Activated CD4-positive, alpha-beta T cell treated with anti-CD3 and anti-CD28 coated beads for 36 hours (primary cell): ENCODE data around the gene PRRC2C. TPM values are rescaled to one million over a fixed set of nuclear protein-coding genes. Genes with fewer than 3 reads are reported as not detected.
"Not testable (repeated sequence)": the region's sequence is repeated elsewhere in the genome, so short reads cannot be mapped to it uniquely, and the experiment has no call there.

Source experiments
- ATAC-seq: fragments of 200-7000 bp; cut with Tn5 transposase; one replicate; pipeline ENCODE4 v1.10.0; 2021; ENCODE audit warnings: mild to moderate bottlenecking, moderate library complexity
- CTCF ChIA-PET: fragments of 350-600 bp; sonication (Branson Sonifier 250); formaldehyde crosslinking; loops from one replicate; lab custom pipeline; 2021; ENCODE audit warnings: antibody characterized with exemption; lab: Charles Lee
- POLR2A ChIA-PET: fragments of 350-600 bp; sonication (Branson Sonifier 250); formaldehyde crosslinking; loops from one replicate; lab custom pipeline; 2021; ENCODE audit warnings: antibody characterized with exemption, inconsistent platforms; lab: Charles Lee
- DNase-seq: peaks from one replicate; pipeline ENCODE4 v3.0.0-alpha.2; 2020
- H3K27ac Mint-ChIP-seq: one replicate; pipeline ENCODE4 v1.8.0; 2021; ENCODE audit warnings: mixed read lengths
- H3K27me3 Mint-ChIP-seq: one replicate; pipeline ENCODE4 v1.8.0; 2021; ENCODE audit warnings: mixed read lengths
- H3K36me3 Mint-ChIP-seq: one replicate; pipeline ENCODE4 v1.8.0; 2021; ENCODE audit warnings: low read depth, mixed read lengths
- H3K4me1 Mint-ChIP-seq: one replicate; pipeline ENCODE4 v1.8.0; 2021; ENCODE audit warnings: mixed read lengths
- H3K4me3 Mint-ChIP-seq: one replicate; pipeline ENCODE4 v1.8.0; 2021; ENCODE audit warnings: mild to moderate bottlenecking, moderate library complexity, mixed read lengths
- H3K9me3 Mint-ChIP-seq: one replicate; pipeline ENCODE4 v1.8.0; 2021; ENCODE audit warnings: low read depth, mixed read lengths
- intact Hi-C, 2 experiments: fragments of 100-400 bp; cut with DNase I in 1 of 2; cut with micrococcal nuclease in 1 of 2; formaldehyde crosslinking; loops; one replicate each; pipeline versions ENCODE4 v1.14.2 to v1.15.1; 2022 to 2024; cut with DNase I, micrococcal nuclease
- total RNA-seq, 2 experiments: library from RNA; stranded (reverse); gene quantifications; one replicate each; pipeline ENCODE4 v1.2.3, GENCODE V29; 2021

The PRRC2C gene
- total RNA-seq, 2 experiments from 2014 or later = 233 to 351 TPM

GRCh38 chr1:171530676-171531075 lies 45.3 kb downstream of the PRRC2C start:
- no peak for DNase-seq
- H3K27ac Mint-ChIP-seq = no peak overlapping the region
- CTCF ChIA-PET = interaction anchor here (0.5 to 2.6 kb wide), 8 partner anchors 11 to 105 kb away, joined by 3 to 8 read pairs (median 3); partner anchors contain the start of gene PRRC2C
- peaks cover 7% of the 10 kb centered on the region for H3K4me1 Mint-ChIP-seq
- POLR2A ChIA-PET = no interaction called here
- intact Hi-C loops = loop anchor here in 1 of 2 experiments (5.0 kb wide), 1 partner anchor 37 kb away; no protein-coding TSS in a partner anchor
- ATAC-seq = no peak
- no peaks in the 10 kb centered on the region for H3K27me3 Mint-ChIP-seq
- H3K36me3 Mint-ChIP-seq = peaks cover 53% of the 10 kb centered on the region
- no peak overlapping the region for H3K4me3 Mint-ChIP-seq
- no peaks in the 10 kb centered on the region for H3K9me3 Mint-ChIP-seq

- H3K4me1 Mint-ChIP-seq = peaks cover 7% of the 10 kb centered on the region
- intact Hi-C loops = loop anchor here in 1 of 2 experiments (5.0 kb wide), 1 partner anchor 35 kb away; no protein-coding TSS in a partner anchor
- H3K27me3 Mint-ChIP-seq = no peaks in the 10 kb centered on the region
- no peaks in the 10 kb centered on the region for H3K9me3 Mint-ChIP-seq
- DNase-seq = no peak
- H3K27ac Mint-ChIP-seq = peak overlapping the region; percentile 47
- ChIA-PET POLR2A (no interaction called here), CTCF (interaction anchor here (0.6 to 1.4 kb wide), 8 partner anchors 9 to 184 kb away, joined by 3 to 5 read pairs (median 3); no protein-coding TSS in a partner anchor)
- no peak overlapping the region for H3K4me3 Mint-ChIP-seq
- ATAC-seq = no peak
- peaks cover 59% of the 10 kb centered on the region for H3K36me3 Mint-ChIP-seq
Measured at GRCh38 chr1:171532520-171532919, 47.2 kb downstream of the PRRC2C start.

- CTCF ChIA-PET = interaction anchor here (0.9 to 1.0 kb wide), 3 partner anchors 12 to 51 kb away, joined by 3 read pairs; no protein-coding TSS in a partner anchor
- Mint-ChIP-seq H3K27ac (no peak overlapping the region), H3K4me1 (peaks cover 6% of the 10 kb centered on the region), H3K4me3 (no peak overlapping the region), H3K36me3 (peaks cover 60% of the 10 kb centered on the region), H3K27me3 (no peaks in the 10 kb centered on the region), H3K9me3 (no peaks in the 10 kb centered on the region)
- no peak for ATAC-seq
- DNase-seq = no peak
- intact Hi-C loops = no loop called here
- POLR2A ChIA-PET = no interaction called here
Measured at GRCh38 chr1:171545523-171545922, 60.2 kb downstream of the PRRC2C start.

GRCh38 chr1:171550050-171550449 lies 64.7 kb downstream of the PRRC2C start:
- DNase-seq (no peak), ATAC-seq (no peak)
- ChIA-PET CTCF (no interaction called here), POLR2A (no interaction called here)
- no peaks in the 10 kb centered on the region for H3K27me3 Mint-ChIP-seq
- no peaks in the 10 kb centered on the region for H3K9me3 Mint-ChIP-seq
- no peak overlapping the region for H3K27ac Mint-ChIP-seq
- H3K36me3 Mint-ChIP-seq = peaks cover 78% of the 10 kb centered on the region
- intact Hi-C loops = no loop called here
- no peak overlapping the region for H3K4me3 Mint-ChIP-seq
- H3K4me1 Mint-ChIP-seq = peaks cover 25% of the 10 kb centered on the region

- POLR2A ChIA-PET, H3K9me3 Mint-ChIP-seq, H3K27ac Mint-ChIP-seq, H3K4me3 Mint-ChIP-seq, CTCF ChIA-PET, DNase-seq, ATAC-seq, intact Hi-C loops, H3K27me3 Mint-ChIP-seq: not testable (repeated sequence)
- peaks cover 23% of the 10 kb centered on the region for H3K4me1 Mint-ChIP-seq
- peaks cover 79% of the 10 kb centered on the region for H3K36me3 Mint-ChIP-seq
Measured at GRCh38 chr1:171550598-171551100, 65.3 kb downstream of the PRRC2C start.

- ATAC-seq, DNase-seq, H3K27ac Mint-ChIP-seq, H3K9me3 Mint-ChIP-seq, CTCF ChIA-PET, H3K27me3 Mint-ChIP-seq, intact Hi-C loops, POLR2A ChIA-PET, H3K4me3 Mint-ChIP-seq: not testable (repeated sequence)
- peaks cover 96% of the 10 kb centered on the region for H3K36me3 Mint-ChIP-seq
- H3K4me1 Mint-ChIP-seq = peaks cover 24% of the 10 kb centered on the region
Measured at GRCh38 chr1:171553960-171554359, 68.6 kb downstream of the PRRC2C start.

GRCh38 chr1:171563675-171564074 lies 78.3 kb downstream of the PRRC2C start:
- Mint-ChIP-seq H3K4me3 (no peak overlapping the region), H3K27ac (no peak overlapping the region), H3K9me3 (no peaks in the 10 kb centered on the region), H3K4me1 (peaks cover 3% of the 10 kb centered on the region), H3K36me3 (peaks cover 50% of the 10 kb centered on the region), H3K27me3 (no peaks in the 10 kb centered on the region)
- DNase-seq (no peak), ATAC-seq (no peak)
- ChIA-PET CTCF (no interaction called here), POLR2A (no interaction called here)
- intact Hi-C loops = no loop called here

- Mint-ChIP-seq H3K36me3 (peaks cover 44% of the 10 kb centered on the region), H3K4me1 (peaks cover 12% of the 10 kb centered on the region), H3K27me3 (no peaks in the 10 kb centered on the region), H3K9me3 (no peaks in the 10 kb centered on the region), H3K4me3 (no peak overlapping the region), H3K27ac (no peak overlapping the region)
- POLR2A ChIA-PET = interaction anchor here (0.6 kb wide), 1 partner anchor 68 kb away, joined by 4 read pairs; no protein-coding TSS in a partner anchor
- CTCF ChIA-PET = interaction anchor here (1.4 to 1.5 kb wide), 2 partner anchors 12 to 13 kb away, joined by 3 read pairs; no protein-coding TSS in a partner anchor
- intact Hi-C loops = loop anchor here (5.0 kb wide), 2 partner anchors 34 to 44 kb away; no protein-coding TSS in a partner anchor
- ATAC-seq (no peak), DNase-seq (no peak)
Measured at GRCh38 chr1:171566467-171566866, 81.1 kb downstream of the PRRC2C start.

GRCh38 chr1:171570295-171570694 lies 85.0 kb downstream of the PRRC2C start:
- ChIA-PET POLR2A (no interaction called here), CTCF (no interaction called here)
- no peak overlapping the region for H3K27ac Mint-ChIP-seq
- no peak overlapping the region for H3K4me3 Mint-ChIP-seq
- peaks cover 47% of the 10 kb centered on the region for H3K36me3 Mint-ChIP-seq
- intact Hi-C loops = no loop called here
- no peaks in the 10 kb centered on the region for H3K9me3 Mint-ChIP-seq
- no peaks in the 10 kb centered on the region for H3K27me3 Mint-ChIP-seq
- ATAC-seq (no peak), DNase-seq (no peak)
- H3K4me1 Mint-ChIP-seq = peaks cover 12% of the 10 kb centered on the region

- ATAC-seq (no peak), DNase-seq (no peak)
- Mint-ChIP-seq H3K9me3 (no peaks in the 10 kb centered on the region), H3K27me3 (no peaks in the 10 kb centered on the region), H3K27ac (no peak overlapping the region), H3K4me3 (no peak overlapping the region), H3K4me1 (peaks cover 17% of the 10 kb centered on the region), H3K36me3 (peaks cover 52% of the 10 kb centered on the region)
- intact Hi-C loops = loop anchor here in 1 of 2 experiments (1.0 kb wide), 1 partner anchor 9 kb away; no protein-coding TSS in a partner anchor
- POLR2A ChIA-PET = interaction anchor here (0.7 kb wide), 1 partner anchor 37 kb away, joined by 3 read pairs; no protein-coding TSS in a partner anchor
- CTCF ChIA-PET = interaction anchor here (0.7 kb wide), 2 partner anchors 856 to 1634 kb away, joined by 3 read pairs; no protein-coding TSS in a partner anchor
Measured at GRCh38 chr1:171576144-171576543, 90.8 kb downstream of the PRRC2C start.

GRCh38 chr1:171581226-171581625 lies 95.9 kb downstream of the PRRC2C start:
- intact Hi-C loops = loop anchor here (5.0 kb wide), 2 partner anchors 44 to 94 kb away; partner anchors contain the start of gene PRRC2C (in 1 of the 2)
- ChIA-PET POLR2A (no interaction called here), CTCF (interaction anchor here (0.7 kb wide), 2 partner anchors 12 to 38 kb away, joined by 3 read pairs; no protein-coding TSS in a partner anchor)
- Mint-ChIP-seq H3K4me3 (no peak overlapping the region), H3K4me1 (peaks cover 18% of the 10 kb centered on the region), H3K9me3 (no peaks in the 10 kb centered on the region), H3K27me3 (no peaks in the 10 kb centered on the region), H3K27ac (no peak overlapping the region), H3K36me3 (peaks cover 61% of the 10 kb centered on the region)
- DNase-seq (no peak), ATAC-seq (peak; percentile 26)
